Measurements from ENCODE around the gene OCSTAMP.

The OCSTAMP gene

DNA sequence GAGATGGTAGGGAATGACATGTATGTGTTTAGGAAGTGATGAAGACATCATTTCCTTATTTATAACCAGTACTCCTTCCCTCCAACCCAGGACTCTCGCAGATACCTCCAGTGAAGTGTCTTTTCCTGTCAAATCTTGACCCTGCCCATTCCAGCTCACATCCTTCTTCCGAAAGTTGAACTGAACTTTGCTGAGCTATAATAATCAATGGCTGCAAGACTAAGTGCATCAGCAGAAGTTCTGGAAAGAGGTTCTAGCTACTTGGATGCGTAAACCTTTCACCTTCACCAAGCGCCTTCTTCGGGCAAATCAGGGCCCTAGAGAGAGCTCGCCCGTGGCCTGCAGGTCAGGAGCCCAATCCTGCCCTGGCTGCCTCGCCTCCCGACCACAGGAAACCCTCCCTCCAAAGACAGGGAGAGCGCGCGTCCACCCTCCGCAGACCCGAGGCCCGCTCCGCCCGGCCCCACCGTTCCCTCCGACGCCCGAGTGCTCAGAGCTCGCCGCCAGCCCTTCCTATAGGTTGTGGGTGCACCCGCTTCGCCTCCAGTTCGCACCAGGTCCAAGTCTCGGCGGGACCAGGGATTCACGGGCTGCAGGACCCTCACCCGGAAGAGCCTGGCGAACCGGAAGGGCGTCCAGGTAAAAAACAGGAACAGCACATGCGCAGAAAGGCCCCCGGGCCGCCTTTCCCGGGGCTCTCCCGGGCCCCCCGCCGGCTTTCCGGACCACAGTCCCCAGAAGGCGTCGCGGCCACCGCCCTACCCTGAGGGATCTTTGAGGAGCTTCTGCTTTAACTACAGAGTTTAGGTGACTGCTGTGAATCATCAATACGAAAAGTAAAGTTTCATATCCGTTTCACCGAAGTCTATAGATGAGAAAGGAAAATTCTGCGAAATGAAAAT lies 37.3 kb downstream of the OCSTAMP start, which contains the start of gene ZNF334:
Gene ZNF334, minus strand, starts transcription at position 617 of the 902 bp plus-strand sequence. CDS start 1,457 bp downstream, outside the sequence.
- DNase-seq = peak; percentile 75

- peak; percentile 12 for DNase-seq
These were observed 40.9 kb downstream of the OCSTAMP start for GRCh38 chr20:46509523-46509922.

- no peak for DNase-seq
These were observed 42.6 kb downstream of the OCSTAMP start for GRCh38 chr20:46507760-46508407.

DNA sequence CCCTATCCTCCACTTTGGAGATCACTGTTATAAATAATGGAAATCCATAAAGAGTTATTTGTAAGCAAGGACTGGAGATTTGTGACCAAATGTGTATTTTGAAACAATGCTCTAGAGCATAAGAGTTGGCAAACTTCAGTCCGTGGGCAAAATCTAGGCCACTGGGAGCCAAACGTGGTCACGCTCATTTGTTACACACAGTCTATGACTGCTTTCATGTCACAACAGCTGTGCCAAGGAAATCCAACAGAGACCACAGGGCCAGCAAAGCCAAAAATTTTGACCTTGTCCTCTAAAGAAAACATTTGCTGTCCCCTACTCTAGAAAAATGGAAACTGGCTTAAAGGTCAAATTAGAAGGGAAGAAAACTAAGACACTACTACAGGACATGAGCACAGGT lies 44.9 kb downstream of the OCSTAMP start:
- no peak for DNase-seq

- DNase-seq = no peak
These were observed 48.5 kb downstream of the OCSTAMP start for GRCh38 chr20:46501961-46502360.

DNA sequence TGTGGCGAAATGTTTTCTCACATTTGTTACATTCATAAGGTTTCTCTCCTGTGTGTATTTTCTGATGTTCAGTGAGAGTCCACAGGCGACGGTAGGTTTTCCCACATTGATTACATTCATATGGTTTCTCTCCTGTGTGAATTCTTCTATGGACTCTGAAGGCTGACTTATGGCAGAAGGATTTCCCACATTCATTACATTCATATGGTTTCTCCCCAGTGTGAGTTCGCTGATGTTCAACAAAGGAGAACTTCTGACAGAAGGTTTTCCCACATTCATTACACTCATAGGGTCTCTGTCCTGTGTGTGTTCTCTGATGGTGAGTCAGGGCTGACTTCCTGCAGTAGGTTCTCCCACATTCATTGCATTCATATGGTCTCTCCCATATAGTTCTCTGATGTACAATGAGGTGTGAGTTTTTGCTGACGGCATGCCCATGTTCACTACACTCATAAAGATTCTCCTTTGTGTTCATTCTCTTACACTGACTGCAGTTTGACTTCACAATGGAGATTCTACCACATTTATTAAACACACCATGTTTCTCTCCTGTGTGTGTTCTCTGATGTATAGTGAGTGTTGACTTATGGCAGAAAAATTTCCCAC lies 49.0 kb downstream of the OCSTAMP start:
- DNase-seq = no peak

- DNase-seq = no peak
These were observed 56.4 kb downstream of the OCSTAMP start for GRCh38 chr20:46494077-46494476.

DNA sequence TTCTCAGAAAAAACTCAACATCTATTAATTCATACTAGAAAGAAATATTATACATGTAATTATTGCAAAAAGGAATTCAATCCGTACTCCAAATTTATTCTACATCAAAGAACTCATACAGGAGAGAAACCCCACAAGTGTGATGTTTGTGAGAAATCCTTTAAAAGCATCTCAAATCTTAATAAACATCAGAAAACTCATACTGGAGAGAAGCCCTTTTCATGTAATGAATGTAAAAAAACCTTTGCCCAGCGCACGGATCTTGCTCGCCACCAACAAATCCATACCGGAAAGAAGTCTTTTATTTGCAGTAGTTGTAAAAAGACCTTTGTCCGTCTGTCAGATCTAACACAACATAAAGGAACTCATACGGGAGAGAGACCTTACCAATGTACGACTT lies 59.1 kb downstream of the OCSTAMP start:
- no peak for DNase-seq

All from hematopoietic multipotent progenitor cell treated with erythropoietin and hydrocortisone succinate and interleukin-3 and kit ligand, for 6 days (in vitro differentiated cells).